Measurements from ENCODE around the gene SP9.

Gene SP9

DNA sequence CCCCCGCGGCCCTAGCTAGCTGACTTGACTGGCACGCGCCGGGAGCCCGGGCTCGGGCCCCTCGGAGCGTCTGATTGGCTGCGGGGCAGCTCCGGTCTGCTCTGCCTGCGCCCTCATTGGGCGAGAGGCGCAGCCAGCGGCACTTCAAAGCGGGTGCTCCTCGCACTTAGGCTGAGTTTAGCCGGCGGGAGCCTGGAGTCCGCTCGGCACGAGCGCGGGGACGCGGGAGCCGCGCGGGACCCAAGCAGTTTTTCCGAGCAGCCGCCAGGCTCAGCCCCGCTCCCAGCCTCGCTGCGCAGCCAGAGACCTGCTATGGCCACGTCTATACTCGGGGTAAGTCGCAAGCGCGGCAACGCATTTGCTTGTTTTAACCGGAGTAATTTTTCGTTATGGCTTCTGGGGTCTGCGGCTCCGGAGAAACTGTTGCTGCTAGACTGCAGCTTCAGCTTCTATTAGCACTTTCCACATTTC, at the start of gene SP9:
TSS of gene SP9 (plus strand) at position 174 of the 471 bp plus-strand sequence. CDS start at position 313, 139 bp downstream.
- DNase-seq = no peak

DNA sequence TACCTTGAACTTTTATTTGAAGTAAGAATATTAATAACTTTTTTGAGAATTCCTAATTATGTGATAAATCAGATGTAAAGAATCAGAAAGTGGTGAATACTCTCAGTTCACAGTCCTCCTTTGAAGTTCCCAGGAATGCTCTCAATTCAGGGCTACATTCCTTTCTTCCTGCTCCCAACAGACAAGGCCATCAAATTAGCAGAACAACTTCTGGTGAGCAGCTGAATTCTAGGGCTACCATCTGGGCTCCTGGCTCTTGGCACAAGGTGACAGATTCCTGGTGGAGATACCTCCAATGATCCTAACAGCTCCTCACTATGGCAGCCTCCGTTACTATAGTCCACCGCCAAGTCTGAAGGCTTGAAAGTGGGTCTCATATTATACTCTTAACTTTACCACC, 48.6 kb upstream of the SP9 start:
- no peak for DNase-seq

DNA sequence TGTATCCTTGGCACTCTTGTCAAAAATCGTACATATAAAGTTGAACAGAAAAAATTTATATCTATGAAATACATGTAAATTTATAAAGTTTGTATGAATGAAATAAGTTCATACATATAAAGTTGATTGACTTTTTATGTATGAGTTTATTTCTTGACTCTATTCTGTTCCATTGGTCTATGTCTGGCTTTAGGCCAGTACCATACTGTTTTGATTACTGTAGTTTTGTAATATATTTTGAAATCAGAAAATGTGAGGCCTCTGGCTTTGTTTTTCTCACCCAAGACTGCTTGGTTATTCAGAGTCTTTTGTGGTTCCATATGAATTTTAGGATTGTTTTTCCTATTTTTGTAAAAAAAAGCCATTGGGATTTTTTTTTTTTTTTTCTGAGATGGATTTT, 41.8 kb upstream of the SP9 start:
- DNase-seq = no peak

DNA sequence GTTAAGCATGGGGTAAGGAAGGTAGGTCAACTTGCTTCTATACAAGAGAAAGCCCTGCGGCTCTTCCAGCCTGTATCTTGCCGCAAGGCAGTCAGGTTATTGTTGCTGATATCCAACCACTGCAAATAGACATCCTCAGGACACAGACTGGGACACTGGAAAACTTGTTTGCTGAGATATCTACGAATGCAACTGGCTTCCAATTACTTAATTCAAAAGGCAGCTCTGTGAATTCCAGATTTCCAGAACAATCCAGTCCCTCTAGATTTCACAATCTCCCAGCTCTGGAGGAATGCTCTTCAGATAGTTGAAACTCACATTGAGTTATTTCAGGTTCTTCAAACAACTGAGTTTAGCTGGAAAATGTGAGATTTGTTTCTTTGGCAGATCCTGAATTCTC, 34.6 kb upstream of the SP9 start:
- no peak for DNase-seq

DNA sequence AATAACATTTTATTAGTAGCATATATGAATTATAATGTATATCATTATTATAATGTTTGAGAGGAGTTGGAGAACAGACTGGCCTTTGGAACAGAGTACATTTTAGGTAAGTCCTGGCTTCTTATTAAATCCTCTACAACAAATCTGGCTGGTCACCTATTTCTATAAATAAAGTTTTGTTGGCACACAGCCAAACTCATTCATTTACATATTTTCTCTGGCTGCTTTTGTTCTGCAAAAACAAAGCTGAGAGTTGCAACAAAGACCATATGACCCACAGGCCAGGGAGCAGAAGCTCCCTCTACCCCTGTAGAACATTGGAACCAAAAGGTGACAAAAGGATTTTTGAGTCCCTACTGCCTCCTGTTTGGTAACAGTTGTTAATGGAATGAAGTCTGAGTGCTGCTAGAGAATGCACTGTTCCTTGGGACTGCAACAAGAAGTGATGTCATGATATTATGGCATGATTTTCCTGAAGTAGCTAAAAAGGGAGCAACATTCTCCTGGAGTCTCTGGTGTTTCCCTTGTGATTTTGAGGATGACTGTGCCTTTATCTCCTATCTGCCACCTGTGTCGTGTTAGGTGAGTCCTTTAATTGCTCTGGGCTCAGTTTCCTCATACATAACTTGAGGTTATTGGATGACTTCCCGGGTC, 22.0 kb upstream of the SP9 start:
- no peak for DNase-seq

DNA sequence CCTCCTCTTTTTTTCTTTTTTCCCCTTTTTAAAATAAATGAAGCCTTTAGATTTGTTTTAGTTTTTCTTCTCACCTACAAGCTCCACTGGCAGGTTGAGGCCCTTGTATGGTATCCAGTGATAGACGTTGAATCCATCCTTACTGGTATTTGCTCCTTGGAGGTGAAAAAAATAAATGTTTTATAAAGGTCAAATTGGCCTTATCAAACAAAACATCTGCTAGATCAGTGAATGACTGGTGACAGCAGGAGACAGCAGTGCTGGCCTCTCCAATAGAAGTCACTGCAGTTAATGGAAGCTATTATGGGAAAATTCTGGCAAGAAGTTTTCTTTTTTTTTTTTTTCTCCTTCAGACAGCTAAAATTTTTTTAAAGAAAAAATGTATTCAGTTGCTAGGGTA, 12.6 kb upstream of the SP9 start:
- DNase-seq = no peak

DNA sequence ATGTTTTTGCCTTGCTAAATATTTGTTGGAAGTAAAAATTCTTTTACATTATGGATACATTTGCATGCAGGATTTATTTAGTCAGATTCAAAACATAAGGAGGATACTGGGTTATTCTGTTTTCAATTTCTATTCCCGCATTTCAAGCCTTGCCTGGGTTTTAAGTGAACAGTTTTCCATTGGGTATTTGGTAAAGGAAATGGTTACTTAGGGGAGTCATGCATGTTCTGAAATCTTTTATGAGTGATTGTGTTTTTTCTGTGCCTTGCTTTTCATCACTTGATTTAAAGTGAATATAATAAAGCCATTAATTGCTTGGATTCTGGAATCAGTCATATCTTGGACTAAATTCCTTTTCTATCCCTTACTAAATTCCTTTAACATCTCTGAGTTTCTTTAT, 12.0 kb upstream of the SP9 start:
- no peak for DNase-seq

DNA sequence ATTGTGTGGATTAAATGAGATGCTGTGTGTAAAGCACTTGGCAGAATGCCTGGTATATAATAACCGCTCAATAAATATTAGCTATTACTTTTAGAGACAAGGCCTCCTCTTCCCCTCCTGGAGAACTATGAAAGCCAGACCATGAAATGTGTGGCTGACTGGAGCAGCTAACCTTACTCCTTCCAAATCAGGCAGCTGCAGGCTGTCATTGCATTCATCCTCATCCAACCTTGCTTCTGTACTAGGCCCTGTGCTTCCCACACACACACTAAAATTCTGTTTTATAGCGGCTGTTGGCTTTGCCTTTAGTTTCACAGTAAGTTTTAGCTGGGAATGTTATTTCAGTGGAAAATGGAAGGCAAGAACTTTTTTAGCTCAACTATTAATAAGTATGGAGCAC, 10.2 kb upstream of the SP9 start:
- no peak for DNase-seq

DNA sequence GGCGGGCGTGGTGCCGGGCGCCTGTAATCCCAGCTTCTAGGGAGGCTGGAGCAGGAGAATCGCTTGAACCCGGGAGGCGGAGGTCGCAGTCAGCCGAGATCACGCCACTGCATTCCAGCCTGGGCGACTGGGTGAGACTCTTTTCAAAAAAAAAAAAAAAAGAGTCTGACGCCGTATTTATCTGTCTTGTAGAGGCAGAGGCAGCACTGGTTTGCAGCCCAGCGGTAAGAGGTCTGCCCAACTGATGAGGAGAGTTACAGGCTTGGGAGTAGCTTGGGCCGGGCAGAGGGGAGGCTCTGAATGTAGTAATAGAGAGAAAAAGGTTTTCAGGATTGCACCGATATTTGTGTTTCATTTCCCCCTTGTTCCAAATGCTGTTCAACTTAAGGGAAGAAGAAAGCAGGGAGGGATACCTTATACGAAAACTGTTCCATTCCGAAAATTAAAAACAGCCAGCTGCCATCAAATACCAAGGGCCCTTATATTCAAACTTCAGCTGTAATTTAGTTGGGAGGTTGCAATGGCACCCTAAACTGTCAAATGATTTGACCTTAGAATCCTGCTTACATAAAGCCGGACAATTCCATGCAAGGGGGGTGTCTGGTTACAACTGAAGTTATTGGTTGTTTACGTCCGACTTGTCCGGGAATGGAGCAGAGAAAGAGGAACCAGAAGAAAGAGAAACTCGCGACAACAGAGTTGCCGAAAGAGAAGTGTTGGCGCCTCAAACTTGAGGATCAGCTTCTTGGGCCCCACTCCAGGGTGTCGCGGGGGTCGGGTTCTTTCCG, 9.2 kb upstream of the SP9 start:
- no peak for DNase-seq

DNA sequence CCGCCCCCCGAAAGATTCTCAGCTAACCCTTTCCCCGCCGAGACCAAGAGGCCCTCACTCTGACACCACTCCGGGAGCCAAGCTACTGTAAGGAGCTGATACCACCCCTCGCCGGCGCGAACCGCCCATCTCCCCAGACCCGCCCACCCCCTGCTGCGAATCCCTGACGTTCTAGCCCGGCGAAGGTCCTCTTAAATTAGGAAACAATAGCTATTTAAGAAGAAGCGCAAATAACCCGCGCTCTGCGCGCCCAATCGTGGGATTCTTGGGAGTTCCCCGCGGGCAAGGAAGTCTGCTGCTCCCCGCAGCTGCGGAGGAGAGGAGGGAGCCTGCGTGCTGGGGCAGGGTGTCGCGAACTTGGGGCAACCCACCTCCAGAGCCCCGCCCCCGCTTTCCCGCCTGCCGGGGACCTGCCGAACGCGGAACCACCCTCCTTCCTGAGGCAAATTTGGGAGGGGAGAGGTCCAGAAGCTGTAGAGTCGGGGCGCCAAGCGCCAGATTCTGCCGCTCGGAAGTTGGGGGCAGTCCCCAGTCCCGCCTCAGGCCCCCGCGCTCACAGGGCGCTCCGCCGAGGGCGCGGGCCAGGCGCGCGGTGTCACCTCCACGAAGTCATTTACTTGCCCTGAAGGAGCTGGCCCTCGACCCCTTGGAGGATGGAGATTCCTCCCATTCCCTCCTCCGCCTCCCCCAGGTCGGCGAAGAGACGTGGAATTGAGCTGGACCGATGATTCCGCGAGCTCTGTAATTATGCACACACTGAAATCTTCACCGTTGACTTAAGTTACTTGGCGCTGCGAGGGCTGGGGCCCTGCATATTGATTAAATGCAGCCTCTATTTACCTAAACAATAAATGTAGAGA, 8.4 kb upstream of the SP9 start:
- DNase-seq = no peak

DNA sequence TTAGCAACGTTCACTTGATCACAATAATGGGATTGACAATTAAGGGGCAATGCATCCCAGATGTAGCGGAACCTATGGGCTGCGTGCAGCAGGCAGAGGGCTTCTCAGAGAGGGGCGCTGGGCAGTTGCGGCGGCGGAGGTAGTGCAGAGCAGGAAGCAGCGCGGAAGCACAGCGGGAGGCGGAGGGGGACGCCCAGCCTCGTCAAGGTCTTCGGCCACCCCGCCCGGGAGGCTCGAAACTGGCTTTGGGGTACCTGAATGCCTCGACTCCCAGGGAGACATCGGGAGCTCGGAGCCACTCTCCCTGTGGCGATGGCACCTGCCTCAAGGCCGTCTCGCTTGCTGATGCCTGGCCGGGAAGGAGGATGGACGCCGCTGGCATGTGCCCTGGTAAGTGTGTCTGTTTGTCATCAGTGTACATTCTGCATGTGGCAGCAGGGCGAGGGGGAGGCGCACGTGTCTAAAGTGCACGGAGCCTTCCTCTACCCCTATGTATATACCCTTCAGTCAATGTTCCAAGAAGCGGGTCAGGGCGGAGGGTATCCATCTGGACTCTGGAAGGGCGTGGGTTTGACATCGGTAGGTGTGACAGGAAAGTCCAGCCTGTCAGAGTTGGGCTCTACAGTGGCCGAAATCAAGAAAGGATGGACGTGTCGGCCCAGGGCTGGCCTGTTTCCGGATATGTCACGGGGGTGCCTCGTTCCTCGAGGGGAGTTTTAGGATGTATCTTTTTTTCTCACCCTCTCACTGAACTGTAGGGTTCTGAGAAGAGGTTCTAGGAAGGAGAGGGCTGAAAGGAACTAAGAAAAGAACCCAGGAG, 7.5 kb upstream of the SP9 start:
- no peak for DNase-seq

DNA sequence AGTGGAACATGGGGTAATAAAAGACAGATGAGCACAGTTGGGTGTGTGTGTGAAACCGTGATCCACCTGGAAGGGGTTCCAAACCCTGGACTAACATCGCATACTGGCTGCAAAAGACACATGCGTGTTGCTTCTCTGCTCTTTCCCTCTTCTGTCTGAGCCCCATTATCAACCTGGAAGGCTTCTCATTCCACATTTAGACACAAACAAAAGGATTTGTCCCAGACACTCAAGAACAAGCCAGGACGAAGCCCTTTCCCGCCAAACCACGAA, 7.0 kb upstream of the SP9 start:
- DNase-seq = no peak

DNA sequence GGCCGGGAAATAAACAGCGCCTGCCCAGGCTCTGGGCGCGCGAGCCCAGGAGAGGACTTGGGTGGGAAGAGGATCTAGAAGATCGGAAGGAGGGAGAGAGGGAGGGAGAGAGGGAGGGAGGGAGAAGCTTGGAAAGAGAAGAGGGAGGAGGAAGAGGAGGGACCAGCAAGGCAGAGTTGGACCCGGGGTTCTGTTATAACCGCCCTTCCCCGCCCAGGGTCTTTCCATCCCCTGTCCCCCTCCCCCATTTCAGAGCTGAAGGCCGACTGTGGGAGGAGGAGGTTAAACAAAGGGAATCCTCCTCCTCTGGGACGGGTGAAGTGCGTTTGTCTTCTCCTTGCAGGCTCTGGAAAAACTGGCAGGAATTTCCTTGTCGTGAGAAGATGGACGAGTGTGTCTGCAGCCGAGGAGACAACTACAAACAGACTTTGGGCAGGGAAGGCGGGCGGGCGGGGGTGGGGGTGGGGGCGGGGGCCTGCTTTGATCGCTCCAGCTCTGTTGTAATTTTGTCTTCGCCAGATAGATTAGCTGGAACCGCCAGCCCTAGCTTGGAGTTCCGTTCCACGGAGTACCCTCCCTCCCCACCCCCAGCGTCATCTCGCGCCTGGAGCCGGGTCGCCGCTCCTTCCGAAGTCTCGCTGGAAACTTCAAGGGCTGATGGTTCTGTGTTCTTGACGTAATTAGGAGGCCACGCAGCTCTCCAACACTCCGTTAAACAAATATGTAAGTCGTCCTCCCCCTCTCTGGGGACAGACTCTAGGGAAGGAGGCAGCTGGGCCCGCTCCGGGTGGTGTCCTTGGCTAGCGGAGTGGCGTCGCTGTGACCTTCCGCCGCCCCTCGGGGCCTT, 6.4 kb upstream of the SP9 start:
- no peak for DNase-seq

DNA sequence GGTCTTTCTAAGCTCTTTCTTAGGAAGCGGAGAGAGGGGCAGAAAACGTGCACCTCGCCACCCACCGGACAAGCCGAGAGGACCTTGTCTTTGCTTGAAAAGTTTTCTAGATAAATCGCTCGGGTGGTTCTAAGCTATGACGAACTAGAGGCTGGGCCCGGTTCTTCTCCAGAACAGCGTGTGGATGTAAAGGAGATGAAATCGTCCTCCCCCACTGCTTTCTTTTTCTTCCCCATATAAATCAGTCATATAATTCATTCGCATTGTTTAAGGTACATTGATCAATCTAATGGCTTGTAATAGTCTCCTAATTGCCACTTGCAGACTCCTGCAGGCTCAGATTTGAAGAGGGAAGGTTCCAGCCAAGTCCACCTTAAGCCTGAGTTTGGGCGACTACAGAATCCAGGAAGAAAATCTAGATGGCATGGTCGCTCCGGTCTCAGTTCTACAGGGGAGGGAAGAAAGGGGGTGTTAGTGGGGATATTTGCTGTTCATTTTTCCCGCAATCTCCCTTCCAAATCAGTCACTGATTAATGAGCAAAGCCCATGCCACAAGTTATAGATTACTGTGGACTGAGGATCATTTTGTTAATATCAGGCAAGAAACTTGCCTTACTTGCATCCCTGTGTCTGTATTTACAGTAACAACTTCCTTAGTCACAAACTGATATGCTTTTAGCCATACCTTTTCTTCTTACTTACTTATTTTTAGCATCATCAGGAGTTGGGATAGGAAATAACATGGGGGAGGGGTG, 5.6 kb upstream of the SP9 start:
- no peak for DNase-seq

DNA sequence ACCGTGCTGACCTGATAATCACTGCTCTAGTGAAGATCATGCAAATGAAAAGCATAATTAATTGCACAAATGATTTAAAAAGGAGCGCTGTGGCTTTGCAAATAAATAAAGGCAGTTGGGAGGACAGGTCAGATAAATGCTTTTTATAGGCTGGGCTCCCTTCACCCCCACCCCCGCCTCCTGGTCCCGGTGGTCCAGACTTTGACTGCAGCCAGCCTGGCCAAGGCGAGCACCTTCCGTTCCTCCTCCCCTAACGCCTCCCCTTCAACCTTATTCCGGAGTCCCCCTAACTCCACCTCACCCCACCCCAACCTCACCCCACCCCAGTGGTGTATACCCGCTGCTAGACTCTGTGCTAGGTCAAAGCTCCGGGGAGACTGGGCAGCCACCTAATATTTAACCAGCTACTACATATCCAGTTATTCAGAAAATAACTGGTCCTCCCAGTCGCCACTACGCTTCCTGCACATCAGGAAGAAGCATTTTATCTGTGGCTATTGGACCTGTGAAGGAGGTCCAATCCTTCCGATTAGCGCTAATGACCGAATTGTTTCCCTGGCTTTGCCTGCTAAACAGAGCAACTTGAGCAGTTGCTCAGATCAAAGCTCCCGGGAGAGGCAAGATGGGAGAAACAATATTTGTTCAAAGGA, 3.7 kb upstream of the SP9 start:
- no peak for DNase-seq

DNA sequence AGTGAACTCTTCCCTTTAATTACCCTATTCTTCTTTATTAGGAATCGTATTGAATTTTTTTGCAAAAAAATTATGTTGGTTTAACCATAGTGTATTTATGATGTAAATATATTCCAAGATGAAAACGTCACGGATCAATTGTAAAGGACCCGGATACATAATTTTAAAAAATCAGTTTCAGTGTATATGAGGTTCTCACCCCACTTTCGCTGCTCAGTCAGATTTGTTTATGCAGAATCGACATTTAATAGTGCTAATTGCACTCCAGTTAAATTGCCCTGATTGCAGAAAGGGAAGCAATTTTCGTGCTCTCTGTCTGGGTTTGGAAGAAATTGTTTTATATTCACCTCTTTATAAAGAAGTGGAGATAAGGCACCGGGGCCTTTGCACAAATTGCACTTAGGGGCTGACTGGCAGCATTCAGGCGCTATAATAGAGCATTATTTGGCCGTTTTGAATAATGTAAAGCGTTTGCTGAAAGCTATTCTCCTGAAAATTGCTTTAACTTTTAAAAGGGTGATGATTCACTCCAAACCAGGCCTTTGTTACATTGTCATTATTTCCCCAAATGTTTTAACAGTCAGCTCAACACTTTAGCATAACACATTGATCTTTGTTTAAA, 3.0 kb upstream of the SP9 start:
- DNase-seq = no peak

DNA sequence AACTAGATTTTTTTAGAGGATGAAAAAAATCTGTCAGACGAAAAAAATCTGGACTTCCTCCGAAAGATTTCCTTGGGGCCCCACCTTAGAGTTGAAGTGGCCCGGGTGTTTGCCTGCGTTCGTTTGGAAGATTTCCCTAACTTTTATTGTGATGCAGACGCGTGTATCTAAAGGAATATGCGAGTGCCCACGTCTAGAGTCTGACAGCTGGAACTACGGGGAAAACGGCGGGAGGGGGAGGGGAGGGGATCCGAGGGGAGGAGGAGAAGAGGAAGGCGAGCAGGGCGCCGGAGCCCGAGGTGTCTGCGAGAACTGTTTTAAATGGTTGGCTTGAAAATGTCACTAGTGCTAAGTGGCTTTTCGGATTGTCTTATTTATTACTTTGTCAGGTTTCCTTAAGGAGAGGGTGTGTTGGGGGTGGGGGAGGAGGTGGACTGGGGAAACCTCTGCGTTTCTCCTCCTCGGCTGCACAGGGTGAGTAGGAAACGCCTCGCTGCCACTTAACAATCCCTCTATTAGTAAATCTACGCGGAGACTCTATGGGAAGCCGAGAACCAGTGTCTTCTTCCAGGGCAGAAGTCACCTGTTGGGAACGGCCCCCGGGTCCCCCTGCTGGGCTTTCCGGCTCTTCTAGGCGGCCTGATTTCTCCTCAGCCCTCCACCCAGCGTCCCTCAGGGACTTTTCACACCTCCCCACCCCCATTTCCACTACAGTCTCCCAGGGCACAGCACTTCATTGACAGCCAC, 2.4 kb upstream of the SP9 start:
- no peak for DNase-seq

DNA sequence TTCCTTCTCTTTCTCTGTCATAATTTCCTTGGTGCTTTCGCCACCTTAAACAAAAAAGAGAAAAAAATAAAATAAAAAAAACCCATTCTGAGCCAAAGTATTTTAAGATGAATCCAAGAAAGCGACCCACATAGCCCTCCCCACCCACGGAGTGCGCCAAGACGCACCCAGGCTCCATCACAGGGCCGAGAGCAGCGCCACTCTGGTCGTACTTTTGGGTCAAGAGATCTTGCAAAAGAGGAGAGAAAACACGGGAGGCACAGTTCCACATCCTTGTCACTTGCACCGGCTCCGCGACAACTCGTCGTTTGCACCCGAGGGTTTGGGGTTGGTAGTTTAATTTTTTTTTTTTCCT, 1.8 kb upstream of the SP9 start:
- no peak for DNase-seq
